Suprapubic skin (tissue), 4 donors: Measurements from ENCODE around the gene SATL1.

Experiments
- CTCF ChIP-seq, 2 donors: fragments of 200-600 bp in 1 of 2; fragments of 450-650 bp in 1 of 2; sonication (generic) in 1 of 2; IDR thresholded peaks; one replicate each; pipeline ENCODE4 v1.5.1; 2016 to 2019; ENCODE audit warnings: antibody characterized with exemption in 2 of 2, mild to moderate bottlenecking in 1 of 2, moderate library complexity in 1 of 2
- EP300 ChIP-seq: sonication (generic); formaldehyde crosslinking; IDR thresholded peaks from one replicate; pipeline ENCODE4 v1.6.1; 2017; ENCODE audit warnings: antibody characterized with exemption
- POLR2A ChIP-seq, 2 donors: fragments of 450-650 bp; IDR thresholded peaks; one replicate each; pipeline ENCODE4 v1.6.1; 2017; ENCODE audit warnings: antibody characterized with exemption in 2 of 2, mild to moderate bottlenecking in 2 of 2, moderate library complexity in 2 of 2
- POLR2AphosphoS5 ChIP-seq, 3 donors: sonication (generic); formaldehyde crosslinking; IDR thresholded peaks; one replicate each; pipeline ENCODE4 v1.6.1; 2017; ENCODE audit warnings: antibody characterized with exemption in 3 of 3

- TF ChIP-seq CTCF (IDR thresholded peaks at IDR 0.05) (no peak), POLR2AphosphoS5 (IDR thresholded peaks at IDR 0.05) (no peak), POLR2A (IDR thresholded peaks at IDR 0.05) (no peak), EP300 (no peak)
Measured at GRCh38 chrX:85243155-85243554, 424 bp downstream of the SATL1 start.
